GM23338 (cell line): ENCODE measurements around the gene RTEL1. TPM values are rescaled to one million over a fixed set of nuclear protein-coding genes. Genes with fewer than 3 reads are reported as not detected.
A peak's percentile ranks its signal among the peaks of the same experiment; 100 is the strongest.

Experiments used
- ATAC-seq: fragments of 200-7000 bp; cut with Tn5 transposase; 3 replicates; pipeline ENCODE4 v1.9.1; 2020
- DNase-seq: peaks from one replicate; pipeline ENCODE4 v3.0.0-alpha.2; 2015; ENCODE audit warnings: low spot score
- H2AFZ ChIP-seq: fragments of 200-600 bp; sonication (generic); 2 replicates; pipeline ENCODE4 v1.8.0; 2016; ENCODE audit warnings: antibody characterized with exemption, mild to moderate bottlenecking, moderate library complexity
- H3F3A ChIP-seq: fragments of 200-600 bp; sonication (generic); replicated peaks from 2 replicates; pipeline ENCODE4 v1.8.0; 2017; ENCODE audit warnings: antibody characterized with exemption, mixed run types, low read depth
- H3K27ac ChIP-seq: fragments of 200-600 bp; sonication (generic); 2 replicates; pipeline ENCODE4 v1.6.1; 2016; ENCODE audit warnings: low read depth
- H3K27me3 ChIP-seq: fragments of 200-600 bp; sonication (generic); 2 replicates; pipeline ENCODE4 v1.8.0; 2016; ENCODE audit warnings: mild to moderate bottlenecking, mixed run types, moderate library complexity; ENCODE audit not compliant: insufficient read depth
- H3K36me3 ChIP-seq: fragments of 200-600 bp; sonication (generic); 2 replicates; pipeline ENCODE4 v1.8.0; 2016; ENCODE audit warnings: mild to moderate bottlenecking; ENCODE audit not compliant: insufficient read depth
- H3K4me1 ChIP-seq: fragments of 200-600 bp; sonication (generic); 2 replicates; pipeline ENCODE4 v1.8.0; 2016; ENCODE audit warnings: mild to moderate bottlenecking, moderate library complexity; ENCODE audit not compliant: insufficient read depth
- H3K4me2 ChIP-seq: fragments of 200-600 bp; sonication (generic); 2 replicates; pipeline ENCODE4 v1.7.1; 2017; ENCODE audit warnings: mixed run types
- H3K4me3 ChIP-seq: fragments of 200-600 bp; sonication (generic); 2 replicates; pipeline ENCODE4 v1.6.1; 2016; ENCODE audit warnings: mixed run types
- H3K79me2 ChIP-seq: fragments of 200-600 bp; sonication (generic); replicated peaks from 2 replicates; pipeline ENCODE4 v1.8.0; 2017; ENCODE audit warnings: mild to moderate bottlenecking; ENCODE audit not compliant: insufficient read depth
- H3K9me2 ChIP-seq: fragments of 200-600 bp; sonication (generic); 2 replicates; pipeline ENCODE4 v1.8.0; 2017; ENCODE audit not compliant: insufficient read depth
- H4K20me1 ChIP-seq: fragments of 200-600 bp; sonication (generic); replicated peaks from 2 replicates; pipeline ENCODE4 v1.8.0; 2017; ENCODE audit warnings: mild to moderate bottlenecking; ENCODE audit not compliant: insufficient read depth
- H3K27ac Mint-ChIP-seq: 2 replicates; pipeline ENCODE4 v1.8.0; 2020; ENCODE audit warnings: inconsistent platforms, mild to moderate bottlenecking, moderate library complexity, mixed read lengths
- H3K27me3 Mint-ChIP-seq: 3 replicates; pipeline ENCODE4 v1.8.0; 2022; ENCODE audit warnings: low read depth, mild to moderate bottlenecking, moderate library complexity, mixed read lengths, inconsistent platforms; ENCODE audit not compliant: insufficient read depth, poor library complexity
- H3K36me3 Mint-ChIP-seq: 3 replicates; pipeline ENCODE4 v1.8.0; 2021; ENCODE audit warnings: low read depth, mild to moderate bottlenecking, inconsistent platforms, moderate library complexity, mixed read lengths
- H3K4me1 Mint-ChIP-seq: 3 replicates; pipeline ENCODE4 v1.8.0; 2020; ENCODE audit warnings: mild to moderate bottlenecking, inconsistent platforms, mixed read lengths
- H3K4me3 Mint-ChIP-seq: 3 replicates; pipeline ENCODE4 v1.8.0; 2021; ENCODE audit warnings: moderate library complexity, mild to moderate bottlenecking, inconsistent platforms, mixed read lengths
- H3K9me3 Mint-ChIP-seq: 3 replicates; pipeline ENCODE4 v1.8.0; 2020; ENCODE audit warnings: moderate library complexity, mild to moderate bottlenecking, inconsistent platforms, mixed read lengths
- CREB1 ChIP-seq: fragments of 250-450 bp; sonication (Bioruptor Pico); IDR thresholded peaks from 2 replicates; pipeline ENCODE4 v1.5.0; 2020; ENCODE audit warnings: low read depth, mild to moderate bottlenecking, moderate library complexity
- EZH2phosphoT487 ChIP-seq: fragments of 200-600 bp; sonication (generic); IDR thresholded peaks from one replicate; pipeline ENCODE4 v1.8.1; 2018; ENCODE audit warnings: antibody characterized with exemption; ENCODE audit not compliant: unreplicated experiment
- NANOG ChIP-seq: IDR thresholded peaks from 2 replicates; pipeline ENCODE4 v1.6.1; 2016; ENCODE audit warnings: antibody characterized with exemption, borderline replicate concordance
- POLR2AphosphoS5 ChIP-seq: IDR thresholded peaks from 2 replicates; pipeline ENCODE4 v1.6.1; 2016; ENCODE audit warnings: antibody characterized with exemption, low read depth
- polyA plus RNA-seq: library from polyadenylated mRNA; unstranded; fragments of >200 nt; fragmentation: Nextera tagmentation; extraction: Ambion mirVana; gene quantifications from 2 replicates; pipeline ENCODE4 v1.2.1, GENCODE V29; 2016
- total RNA-seq: library from RNA; depleted of rRNA; stranded (reverse); fragments of >200 nt; shearing (Covaris generic); gene quantifications from 2 replicates; pipeline ENCODE4 v1.2.3, GENCODE V29; 2014

The RTEL1 gene
- total and polyA plus RNA-seq, 2 experiments from 2014 or later, result 14.2 to 34.5 TPM

DNA sequence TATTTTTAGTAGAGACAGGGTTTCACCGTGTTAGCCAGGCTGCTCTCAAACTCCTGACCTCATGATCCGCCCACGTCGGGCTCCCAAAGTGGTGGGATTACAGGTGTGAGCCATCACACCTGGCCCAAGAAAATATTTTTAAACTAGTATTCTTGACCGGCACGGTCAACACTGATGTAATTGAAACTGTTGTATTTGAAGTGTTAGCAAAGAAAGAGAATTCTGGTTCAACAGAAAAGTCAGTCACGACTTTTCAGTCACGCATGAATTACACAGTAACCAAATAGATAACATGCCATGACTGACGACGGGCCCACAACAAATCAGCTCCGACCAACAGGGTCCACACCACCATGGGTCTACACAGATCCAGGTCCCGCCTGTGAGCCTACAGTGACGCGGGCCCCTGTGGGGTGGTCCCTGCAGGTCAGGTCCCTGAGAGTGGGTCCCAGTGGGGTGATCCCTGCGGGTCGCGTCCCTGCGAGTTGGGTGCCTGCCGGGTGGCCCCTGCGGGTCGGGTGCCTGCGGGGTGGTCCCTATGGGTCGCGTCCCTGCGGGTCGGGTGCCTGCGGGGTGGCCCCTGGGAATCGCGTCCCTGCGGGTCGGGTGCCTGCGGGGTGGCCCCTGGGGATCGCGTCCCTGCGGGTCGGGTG lies 32.2 kb upstream of the RTEL1 start:
- peak overlapping the region; percentile 66 for H3K4me3 ChIP-seq
- no peaks in the 10 kb centered on the region for H4K20me1 ChIP-seq
- Mint-ChIP-seq H3K9me3 (no peaks in the 10 kb centered on the region), H3K4me3 (peak overlapping the region; percentile 74), H3K4me1 (peaks cover 20% of the 10 kb centered on the region), H3K27ac (peak overlapping the region; percentile 91), H3K27me3 (peaks cover 12% of the 10 kb centered on the region), H3K36me3 (peaks cover 2% of the 10 kb centered on the region; the same call in 1 of the 3 replicates)
- H2AFZ ChIP-seq, result no peak overlapping the region
- H3K4me1 ChIP-seq, result peaks cover 3% of the 10 kb centered on the region; the same call in 1 of the 2 replicates
- ATAC-seq (peak; percentile 38), DNase-seq (peak; percentile 36)
- H3K9me2 ChIP-seq, result no peaks in the 10 kb centered on the region
- no peaks in the 10 kb centered on the region for H3K27me3 ChIP-seq
- no peaks in the 10 kb centered on the region for H3K36me3 ChIP-seq
- no peak for TF ChIP-seq CREB1 (CRISPR knock-in tag)
- peaks cover 46% of the 10 kb centered on the region for H3K79me2 ChIP-seq
- peak overlapping the region; percentile 86 for H3K4me2 ChIP-seq
- H3K27ac ChIP-seq, result 0 out of 2 replicates have a peak overlapping the region, but pooled peaks have one; percentile 6
- H3F3A ChIP-seq, result peaks cover 10% of the 10 kb centered on the region; the same call in 1 of the 2 replicates

- Histone ChIP-seq H3K79me2 (peaks cover 39% of the 10 kb centered on the region), H3F3A (peaks cover 10% of the 10 kb centered on the region; the same call in 1 of the 2 replicates), H3K4me1 (peaks cover 3% of the 10 kb centered on the region; the same call in 1 of the 2 replicates), H3K4me3 (peak within 1 kb of the TSS; percentile 91), H3K27ac (no peak within 1 kb of the TSS), H3K27me3 (no peaks in the 10 kb centered on the region), H3K4me2 (peak within 1 kb of the TSS; percentile 89), H3K36me3 (no peaks in the 10 kb centered on the region), H2AFZ (peak within 1 kb of the TSS; percentile 90; the same call in 1 of the 2 replicates), H4K20me1 (no peaks in the 10 kb centered on the region), H3K9me2 (no peaks in the 10 kb centered on the region)
- H3K4me3 Mint-ChIP-seq, result peak within 1 kb of the TSS; percentile 74
- TF ChIP-seq POLR2AphosphoS5, result peak; percentile 41; the same call in 1 of the 2 replicates
- no peak for TF ChIP-seq EZH2phosphoT487
- TF ChIP-seq NANOG, result no peak
- ATAC-seq (peak; percentile 18), DNase-seq (peak; percentile 75)
- peak within 1 kb of the TSS; percentile 91 for H3K27ac Mint-ChIP-seq
- H3K4me1 Mint-ChIP-seq, result peaks cover 19% of the 10 kb centered on the region
- H3K9me3 Mint-ChIP-seq, result no peaks in the 10 kb centered on the region
- peaks cover 2% of the 10 kb centered on the region; the same call in 1 of the 3 replicates for H3K36me3 Mint-ChIP-seq
- H3K27me3 Mint-ChIP-seq, result peaks cover 12% of the 10 kb centered on the region
Observed at GRCh38 chr20:63626424-63627128, 31.5 kb upstream of the RTEL1 start, which contains the start of gene GMEB2. GMEB2 (minus strand) TSS chr20:63627101; CDS start chr20:63619397, 7,704 bp downstream.

DNA sequence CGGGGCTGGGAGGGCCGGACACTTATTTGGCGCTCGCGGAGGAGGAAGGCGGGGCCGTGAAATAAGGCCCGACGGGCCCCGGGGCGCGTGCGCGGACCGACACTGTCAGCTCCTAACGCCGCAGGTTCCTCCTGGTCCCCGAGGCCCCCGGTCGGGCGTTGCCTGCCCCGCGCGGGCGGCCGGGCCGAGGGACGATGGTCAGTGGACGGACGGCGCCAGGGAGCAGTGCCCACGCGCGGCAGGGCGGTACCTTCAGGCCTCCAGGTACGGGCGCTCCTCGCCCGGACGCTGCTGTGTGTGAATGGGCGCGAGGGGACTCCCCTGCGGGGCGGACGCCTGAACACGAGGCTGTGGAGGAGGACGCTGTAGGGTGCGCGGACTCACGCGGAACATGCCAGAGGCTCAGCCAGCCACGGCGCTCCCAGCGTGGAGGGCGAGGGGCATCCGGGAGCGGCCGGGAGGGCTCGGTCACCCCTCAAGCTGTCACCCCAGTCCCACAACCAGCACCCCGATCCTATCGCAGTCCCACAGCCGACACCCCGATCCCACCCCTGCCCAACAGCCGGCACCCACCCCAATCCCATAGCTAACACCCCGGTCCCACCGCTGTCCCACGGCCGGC lies 30.9 kb upstream of the RTEL1 start:
- no peak overlapping the region for H3K27ac ChIP-seq
- DNase-seq (peak; percentile 97), ATAC-seq (peak; percentile 70)
- peaks cover 33% of the 10 kb centered on the region for H3K79me2 ChIP-seq
- peak overlapping the region; percentile 90; the same call in 1 of the 2 replicates for H2AFZ ChIP-seq
- Mint-ChIP-seq H3K27ac (no peak overlapping the region), H3K4me1 (peaks cover 18% of the 10 kb centered on the region), H3K36me3 (peaks cover 2% of the 10 kb centered on the region; the same call in 1 of the 3 replicates), H3K4me3 (peak overlapping the region; percentile 73), H3K27me3 (peaks cover 12% of the 10 kb centered on the region), H3K9me3 (no peaks in the 10 kb centered on the region)
- peaks cover 10% of the 10 kb centered on the region; the same call in 1 of the 2 replicates for H3F3A ChIP-seq
- H3K4me1 ChIP-seq, result peaks cover 3% of the 10 kb centered on the region; the same call in 1 of the 2 replicates
- no peaks in the 10 kb centered on the region for H3K36me3 ChIP-seq
- peak overlapping the region; percentile 89 for H3K4me2 ChIP-seq
- H4K20me1 ChIP-seq, result no peaks in the 10 kb centered on the region
- peak overlapping the region; percentile 91 for H3K4me3 ChIP-seq
- H3K27me3 ChIP-seq, result no peaks in the 10 kb centered on the region
- no peaks in the 10 kb centered on the region for H3K9me2 ChIP-seq
- TF ChIP-seq POLR2AphosphoS5 (peak; percentile 76), CREB1 (CRISPR knock-in tag) (peak; percentile 71), NANOG (no peak)
